ENCODE measurements around the gene PGLYRP2.
A peak's percentile ranks its signal among the peaks of the same experiment; 100 is the strongest.

PGLYRP2 gene

GRCh38 chr19:15433519-15434069 is 45.7 kb downstream of the PGLYRP2 start:
- TF ChIP-seq, protein P1, sequence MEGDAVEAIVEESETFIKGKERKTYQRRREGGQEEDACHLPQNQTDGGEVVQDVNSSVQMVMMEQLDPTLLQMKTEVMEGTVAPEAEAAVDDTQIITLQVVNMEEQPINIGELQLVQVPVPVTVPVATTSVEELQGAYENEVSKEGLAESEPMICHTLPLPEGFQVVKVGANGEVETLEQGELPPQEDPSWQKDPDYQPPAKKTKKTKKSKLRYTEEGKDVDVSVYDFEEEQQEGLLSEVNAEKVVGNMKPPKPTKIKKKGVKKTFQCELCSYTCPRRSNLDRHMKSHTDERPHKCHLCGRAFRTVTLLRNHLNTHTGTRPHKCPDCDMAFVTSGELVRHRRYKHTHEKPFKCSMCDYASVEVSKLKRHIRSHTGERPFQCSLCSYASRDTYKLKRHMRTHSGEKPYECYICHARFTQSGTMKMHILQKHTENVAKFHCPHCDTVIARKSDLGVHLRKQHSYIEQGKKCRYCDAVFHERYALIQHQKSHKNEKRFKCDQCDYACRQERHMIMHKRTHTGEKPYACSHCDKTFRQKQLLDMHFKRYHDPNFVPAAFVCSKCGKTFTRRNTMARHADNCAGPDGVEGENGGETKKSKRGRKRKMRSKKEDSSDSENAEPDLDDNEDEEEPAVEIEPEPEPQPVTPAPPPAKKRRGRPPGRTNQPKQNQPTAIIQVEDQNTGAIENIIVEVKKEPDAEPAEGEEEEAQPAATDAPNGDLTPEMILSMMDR (IDR thresholded peaks at IDR 0.05; ENCODE audit: control insufficient read depth, extremely low read depth, insufficient read depth), result no peak
- peak overlapping the region; percentile 60 for H3K4me3 ChIP-seq (ENCODE audit: low read depth, low read length)
- no peak for DNase-seq (ENCODE audit: low read depth)

DNA sequence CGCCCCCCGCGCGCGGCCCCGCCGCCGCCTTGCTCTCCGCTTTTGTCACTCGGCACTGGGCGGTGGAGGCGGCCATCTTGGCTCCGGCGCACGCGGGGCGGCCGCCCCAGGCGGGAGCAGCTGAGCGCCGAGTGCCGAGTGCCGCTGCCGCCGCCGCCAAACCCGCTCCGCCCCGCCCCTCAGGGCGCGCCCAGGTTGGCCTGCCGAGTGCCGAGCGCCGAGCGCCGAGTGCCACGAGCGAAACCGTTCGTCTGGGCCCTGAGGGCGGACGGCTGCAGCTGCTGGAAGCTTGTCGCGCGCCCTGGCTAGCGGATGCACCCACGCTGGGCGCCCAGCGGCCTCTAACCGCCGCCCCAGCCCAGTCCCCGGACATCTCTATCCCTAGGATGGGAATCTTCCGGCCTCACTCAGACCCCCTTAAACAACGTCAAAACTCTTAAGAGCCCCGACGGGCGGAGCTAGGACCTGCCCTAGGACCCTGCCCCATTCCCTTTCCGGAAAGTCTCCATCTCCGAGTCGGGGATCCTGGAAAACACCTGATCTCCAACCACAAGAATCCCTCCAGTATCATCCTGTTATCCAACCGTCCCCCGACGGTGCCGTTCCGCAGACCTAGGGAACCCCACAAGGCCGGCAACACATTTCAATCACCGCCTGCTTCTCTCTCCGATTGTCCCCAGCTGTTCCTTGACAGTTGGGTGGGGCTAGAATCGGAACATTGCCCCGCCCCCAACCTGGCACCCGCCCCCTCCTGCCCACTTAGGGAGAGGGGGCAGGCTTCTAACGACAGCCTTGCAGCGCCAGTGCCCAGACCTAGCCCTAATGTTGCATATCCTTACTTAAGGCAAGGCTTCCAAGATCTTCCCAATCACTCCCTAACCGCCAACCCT is 46.4 kb downstream of the PGLYRP2 start:
- TF ChIP-seq, protein P1 (IDR thresholded peaks at IDR 0.05; ENCODE audit: control insufficient read depth, extremely low read depth, insufficient read depth), result no peak
- H3K4me3 ChIP-seq (ENCODE audit: low read depth, low read length), result peak overlapping the region; percentile 60
- no peak for DNase-seq (ENCODE audit: low read depth)

DNA sequence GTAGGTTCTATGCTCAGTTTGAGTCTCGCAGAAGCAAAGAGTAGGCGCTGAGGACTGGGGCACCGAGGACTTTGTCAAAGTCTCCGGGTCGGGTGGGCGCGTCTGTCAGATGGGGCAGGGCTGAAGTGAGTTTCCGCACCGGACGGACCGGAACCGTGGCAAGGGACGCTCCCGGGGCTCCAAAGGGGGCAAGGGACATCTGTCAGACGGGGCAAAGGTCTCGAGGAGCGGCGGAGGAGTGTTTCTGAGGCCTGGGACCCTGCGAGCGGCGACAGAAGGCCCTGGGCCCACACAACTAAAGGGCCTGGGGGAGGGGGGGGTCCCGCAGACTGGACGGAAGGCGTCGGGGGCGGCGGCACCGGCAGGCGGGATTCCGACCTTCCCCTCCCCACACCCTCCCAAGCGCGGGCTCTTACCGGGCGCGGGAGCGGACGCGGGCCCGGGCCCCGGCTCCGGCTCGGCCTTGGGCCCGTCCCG is 47.2 kb downstream of the PGLYRP2 start:
- H3K4me3 ChIP-seq (ENCODE audit: low read depth, low read length), result peak overlapping the region; percentile 97
- TF ChIP-seq, protein P1 (IDR thresholded peaks at IDR 0.05; ENCODE audit: control insufficient read depth, extremely low read depth, insufficient read depth), result no peak
- no peak for DNase-seq (ENCODE audit: low read depth)

DNA sequence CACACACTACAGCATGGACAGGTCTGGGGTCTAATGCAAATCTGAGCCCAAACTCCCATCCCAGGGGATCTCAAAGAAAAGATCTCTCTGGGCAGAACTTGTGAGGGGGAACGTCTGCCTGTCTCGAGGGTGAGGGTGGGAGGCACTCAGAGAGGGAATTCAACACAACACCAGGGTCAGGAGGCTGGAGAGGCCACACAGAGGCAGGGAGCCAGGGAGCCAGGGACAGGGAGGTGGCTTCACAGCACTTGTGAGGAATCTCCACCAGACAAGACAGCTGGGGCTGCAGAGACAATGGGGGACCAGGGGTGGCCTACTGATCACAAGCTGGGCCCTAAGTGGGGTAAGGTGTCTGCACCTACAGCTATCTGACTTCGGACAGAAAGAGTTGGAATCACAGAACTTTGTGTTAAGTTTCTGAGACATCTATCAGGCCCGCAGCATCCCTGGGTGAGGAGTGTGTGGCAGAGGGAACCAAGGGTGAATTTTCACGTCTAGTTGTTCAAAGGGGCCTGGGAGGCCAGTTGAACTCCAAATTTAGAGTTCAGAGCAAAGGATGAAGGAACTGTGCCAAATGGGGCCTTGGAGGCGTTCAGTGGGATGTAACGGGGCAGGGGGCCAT is 47.8 kb downstream of the PGLYRP2 start:
- H3K4me3 ChIP-seq (ENCODE audit: low read depth, low read length), result peak overlapping the region; percentile 97
- no peak for DNase-seq (ENCODE audit: low read depth)
- TF ChIP-seq, protein P1 (IDR thresholded peaks at IDR 0.05; ENCODE audit: control insufficient read depth, extremely low read depth, insufficient read depth), result no peak

DNA sequence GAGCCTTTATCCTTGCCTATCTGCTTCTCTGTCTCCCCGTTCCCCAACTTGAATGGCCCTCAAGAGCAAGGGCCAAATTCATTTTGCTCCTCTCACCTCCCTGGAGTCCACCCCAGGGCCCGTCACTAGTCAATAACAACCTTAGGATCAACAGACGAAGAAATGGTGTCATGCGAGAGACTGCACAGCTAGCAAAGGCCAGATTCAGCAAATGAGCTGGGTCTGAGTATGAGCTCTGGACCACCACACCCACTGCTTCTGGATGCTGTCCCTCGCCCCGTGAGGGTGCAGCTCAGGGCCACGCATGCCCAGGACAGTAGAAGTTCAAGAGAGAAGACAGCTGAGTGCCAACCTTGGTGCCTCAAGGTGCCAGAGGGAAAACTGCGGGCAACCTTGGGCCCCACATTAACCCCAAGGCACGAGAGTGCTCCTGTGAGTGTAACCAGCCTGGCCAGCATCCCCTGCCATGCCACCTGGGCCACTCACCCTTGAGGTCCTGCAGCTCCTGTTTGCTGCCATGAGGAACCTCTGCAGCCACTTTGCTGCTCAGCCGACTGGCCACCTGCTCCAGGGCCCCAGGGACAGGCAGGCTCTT is 48.7 kb downstream of the PGLYRP2 start:
- peak overlapping the region; percentile 97 for H3K4me3 ChIP-seq (ENCODE audit: low read depth, low read length)
- TF ChIP-seq, protein P1 (IDR thresholded peaks at IDR 0.05; ENCODE audit: control insufficient read depth, extremely low read depth, insufficient read depth), result no peak
- DNase-seq (ENCODE audit: low read depth), result no peak

GRCh38 chr19:15429825-15430467 is 49.4 kb downstream of the PGLYRP2 start:
- no peak for DNase-seq (ENCODE audit: low read depth)
- no peak overlapping the region for H3K4me3 ChIP-seq (ENCODE audit: low read depth, low read length)
- TF ChIP-seq, protein P1 (IDR thresholded peaks at IDR 0.05; ENCODE audit: control insufficient read depth, extremely low read depth, insufficient read depth), result no peak
